GM23248 (cell line): ENCODE results near the gene ATP2C2. TPM values are rescaled to one million over a fixed set of nuclear protein-coding genes. Genes with fewer than 3 reads are reported as not detected.
A peak's percentile ranks its signal among the peaks of the same experiment; 100 is the strongest.

ENCODE experiments used
- DNase-seq: peaks from one replicate; pipeline ENCODE4 v3.0.0-alpha.2; 2015
- H2AFZ ChIP-seq: fragments of 200-600 bp; sonication (generic); 2 replicates; pipeline ENCODE4 v1.6.1; 2016; ENCODE audit warnings: antibody characterized with exemption
- H3F3A ChIP-seq: fragments of 200-600 bp; sonication (generic); 2 replicates; pipeline ENCODE4 v1.6.1; 2016; ENCODE audit warnings: mild to moderate bottlenecking, antibody characterized with exemption, mixed run types; ENCODE audit not compliant: insufficient read depth
- H3K27ac ChIP-seq: fragments of 200-600 bp; sonication (generic); 2 replicates; pipeline ENCODE4 v1.5.1; 2016; ENCODE audit warnings: mild to moderate bottlenecking
- H3K27me3 ChIP-seq: fragments of 200-600 bp; sonication (generic); replicated peaks from 2 replicates; pipeline ENCODE4 v1.6.1; 2016; ENCODE audit warnings: mild to moderate bottlenecking; ENCODE audit not compliant: insufficient read depth
- H3K36me3 ChIP-seq: fragments of 200-600 bp; sonication (generic); 2 replicates; pipeline ENCODE4 v1.6.1; 2016; ENCODE audit warnings: low read depth, mild to moderate bottlenecking
- H3K4me1 ChIP-seq: fragments of 200-600 bp; sonication (generic); 2 replicates; pipeline ENCODE4 v1.6.1; 2016; ENCODE audit warnings: mild to moderate bottlenecking; ENCODE audit not compliant: insufficient read depth
- H3K4me2 ChIP-seq: fragments of 200-600 bp; sonication (generic); one replicate; pipeline ENCODE4 v1.6.1; 2016; ENCODE audit warnings: mild to moderate bottlenecking; ENCODE audit not compliant: unreplicated experiment
- H3K4me3 ChIP-seq: fragments of 200-600 bp; sonication (generic); 2 replicates; pipeline ENCODE4 v1.5.1; 2016; ENCODE audit warnings: mild to moderate bottlenecking
- H3K79me2 ChIP-seq: fragments of 200-600 bp; sonication (generic); 2 replicates; pipeline ENCODE4 v1.6.1; 2016; ENCODE audit warnings: mild to moderate bottlenecking; ENCODE audit not compliant: insufficient read depth
- H3K9ac ChIP-seq: fragments of 200-600 bp; sonication (generic); 2 replicates; pipeline ENCODE4 v1.6.1; 2016; ENCODE audit warnings: mild to moderate bottlenecking
- H3K9me2 ChIP-seq: fragments of 200-600 bp; sonication (generic); 2 replicates; pipeline ENCODE4 v1.6.1; 2016; ENCODE audit warnings: mixed run types, mild to moderate bottlenecking, moderate library complexity; ENCODE audit not compliant: insufficient read depth
- H3K9me3 ChIP-seq: fragments of 200-600 bp; sonication (generic); one replicate; pipeline ENCODE4 v1.6.1; 2017; ENCODE audit warnings: low read depth
- H4K20me1 ChIP-seq: fragments of 200-600 bp; sonication (generic); 2 replicates; pipeline ENCODE4 v1.6.0; 2016; ENCODE audit not compliant: insufficient read depth
- EZH2 ChIP-seq: fragments of 200-600 bp; sonication (generic); IDR thresholded peaks from 2 replicates; pipeline ENCODE4 v1.6.1; 2018; ENCODE audit warnings: antibody characterized with exemption, mild to moderate bottlenecking; ENCODE audit not compliant: insufficient read depth, poor library complexity, severe bottlenecking
- EZH2phosphoT487 ChIP-seq: fragments of 200-600 bp; sonication (generic); IDR thresholded peaks from 2 replicates; pipeline ENCODE4 v1.6.1; 2018; ENCODE audit warnings: antibody characterized with exemption, moderate library complexity, mild to moderate bottlenecking, low read depth; ENCODE audit not compliant: insufficient read depth
- WGBS, 2 experiments: methylation state at CpG; one replicate each; pipeline ENCODE4 v1.1.6; 2015 to 2017; ENCODE audit warnings: low lambda C conversion rate in 2 of 2, low coverage in 1 of 2; ENCODE audit errors: missing lambda C conversion rate in 2 of 2; 5-methylcytosine and 5-hydroxymethylcytosine counted together
- in situ Hi-C: fragments of 300-500 bp; cut with MboI; formaldehyde crosslinking; loops from 2 replicates; pipeline ENCODE4 v1.15.0; 2020
- polyA plus RNA-seq: library from polyadenylated mRNA; unstranded; fragments of >200 nt; fragmentation: Nextera tagmentation; extraction: Ambion mirVana; gene quantifications from 2 replicates; pipeline ENCODE4 v1.2.1, GENCODE V29; 2016
- total RNA-seq: library from RNA; depleted of rRNA; stranded (reverse); fragments of >200 nt; shearing (Covaris generic); gene quantifications from 2 replicates; pipeline ENCODE4 v1.2.3, GENCODE V29; 2014

Gene ATP2C2
- total and polyA plus RNA-seq, 2 experiments from 2014 or later: 0.84 TPM; not detected in 1

DNA sequence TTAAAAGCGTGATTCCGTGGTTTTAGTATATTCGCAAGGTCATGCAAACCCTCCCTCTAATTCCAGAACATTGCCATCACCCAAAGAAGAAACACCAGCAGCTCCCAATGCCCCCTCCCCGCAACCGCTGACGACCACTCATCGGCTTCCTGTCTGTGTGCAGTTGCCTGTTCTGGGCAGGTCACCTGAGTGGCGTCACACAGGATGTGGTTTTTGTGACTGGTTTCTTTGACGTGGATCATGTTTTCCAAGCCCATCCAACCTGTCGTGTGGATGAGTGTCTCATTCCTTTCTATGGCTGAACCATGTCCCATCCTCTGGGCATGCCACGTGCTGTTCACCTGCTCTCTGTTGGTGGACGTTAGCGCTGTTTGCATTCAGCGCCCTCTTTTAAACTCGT, 8.2 kb upstream of the ATP2C2 start:
- Histone ChIP-seq H3K4me3 (no peak overlapping the region), H3K27me3 (no peaks in the 10 kb centered on the region; the same call in 1 of the 2 replicates), H3K4me2 (no peak overlapping the region), H3K9me3 (no peaks in the 10 kb centered on the region), H3K36me3 (no peaks in the 10 kb centered on the region), H3K9ac (no peak overlapping the region), H4K20me1 (no peaks in the 10 kb centered on the region; the same call in 1 of the 2 replicates), H3F3A (no peaks in the 10 kb centered on the region), H3K79me2 (no peaks in the 10 kb centered on the region), H3K4me1 (no peaks in the 10 kb centered on the region), H3K9me2 (no peaks in the 10 kb centered on the region), H2AFZ (no peak overlapping the region), H3K27ac (no peak overlapping the region)
- no peak for DNase-seq
- TF ChIP-seq EZH2phosphoT487: no peak
- no peak for TF ChIP-seq EZH2
- in situ Hi-C loops: no loop called here
- 78 to 83% methylated on average over 15 of the region's 15 CpGs for WGBS, 2 experiments

- no peak overlapping the region for H3K9ac ChIP-seq
- H3K79me2 ChIP-seq: no peaks in the 10 kb centered on the region
- H2AFZ ChIP-seq: no peak overlapping the region
- no peaks in the 10 kb centered on the region for H3K36me3 ChIP-seq
- in situ Hi-C loops: no loop called here
- H3K4me2 ChIP-seq: no peak overlapping the region
- no peak for DNase-seq
- H4K20me1 ChIP-seq: no peaks in the 10 kb centered on the region; the same call in 1 of the 2 replicates
- H3K4me3 ChIP-seq: no peak overlapping the region
- no peaks in the 10 kb centered on the region; the same call in 1 of the 2 replicates for H3K27me3 ChIP-seq
- no peaks in the 10 kb centered on the region for H3K4me1 ChIP-seq
- no peaks in the 10 kb centered on the region for H3F3A ChIP-seq
- H3K9me3 ChIP-seq: no peaks in the 10 kb centered on the region
- no peaks in the 10 kb centered on the region for H3K9me2 ChIP-seq
- 87 to 88% methylated on average over 4 of the region's 4 CpGs for WGBS, 2 experiments
- TF ChIP-seq EZH2 (no peak), EZH2phosphoT487 (no peak)
- no peak overlapping the region for H3K27ac ChIP-seq
Measured at GRCh38 chr16:84360748-84361147, 7.6 kb upstream of the ATP2C2 start.

DNA sequence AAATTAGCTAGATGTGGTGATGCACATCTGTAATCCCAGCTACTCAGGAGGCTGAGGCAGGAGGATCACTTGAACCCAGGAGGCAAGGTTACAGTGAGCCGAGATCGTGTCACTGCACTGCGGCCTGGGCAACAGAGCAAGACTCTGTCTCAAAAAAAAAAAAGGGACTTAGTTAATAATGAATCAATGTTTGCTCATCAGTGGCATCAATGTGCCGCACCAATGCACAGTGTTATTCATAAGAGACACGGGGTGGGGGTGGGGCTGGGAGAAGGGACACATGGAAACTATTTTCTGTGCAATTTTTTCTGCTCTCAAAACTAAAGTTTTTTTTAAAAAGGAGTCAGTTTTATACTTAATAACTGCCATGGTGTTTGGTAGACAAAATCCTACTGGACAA, 6.8 kb upstream of the ATP2C2 start:
- H3K9me2 ChIP-seq: no peaks in the 10 kb centered on the region
- no peak overlapping the region for H3K9ac ChIP-seq
- no peaks in the 10 kb centered on the region for H3F3A ChIP-seq
- TF ChIP-seq EZH2 (no peak), EZH2phosphoT487 (no peak)
- H3K4me1 ChIP-seq: no peaks in the 10 kb centered on the region
- WGBS, 2 experiments: 62 to 70% methylated on average over 5 of the region's 5 CpGs
- no peaks in the 10 kb centered on the region for H3K36me3 ChIP-seq
- H3K4me2 ChIP-seq: no peak overlapping the region
- no peaks in the 10 kb centered on the region for H3K79me2 ChIP-seq
- H4K20me1 ChIP-seq: no peaks in the 10 kb centered on the region; the same call in 1 of the 2 replicates
- H3K4me3 ChIP-seq: no peak overlapping the region
- peaks cover 8% of the 10 kb centered on the region for H3K27me3 ChIP-seq
- peak; percentile 10 for DNase-seq
- in situ Hi-C loops: no loop called here
- no peaks in the 10 kb centered on the region for H3K9me3 ChIP-seq
- no peak overlapping the region for H3K27ac ChIP-seq
- H2AFZ ChIP-seq: no peak overlapping the region

GRCh38 chr16:84362471-84362941, 5.8 kb upstream of the ATP2C2 start:
- H3K27ac ChIP-seq: no peak overlapping the region
- no peaks in the 10 kb centered on the region for H3K36me3 ChIP-seq
- TF ChIP-seq EZH2phosphoT487: no peak
- TF ChIP-seq EZH2: no peak
- in situ Hi-C loops: no loop called here
- H4K20me1 ChIP-seq: no peaks in the 10 kb centered on the region; the same call in 1 of the 2 replicates
- DNase-seq: no peak
- H2AFZ ChIP-seq: no peak overlapping the region
- no peaks in the 10 kb centered on the region for H3K79me2 ChIP-seq
- H3K9ac ChIP-seq: no peak overlapping the region
- no peaks in the 10 kb centered on the region for H3K9me3 ChIP-seq
- peaks cover 17% of the 10 kb centered on the region for H3K27me3 ChIP-seq
- no peaks in the 10 kb centered on the region for H3K4me1 ChIP-seq
- H3K4me3 ChIP-seq: no peak overlapping the region
- 67 to 68% methylated on average over 13 of the region's 13 CpGs for WGBS, 2 experiments
- no peaks in the 10 kb centered on the region for H3K9me2 ChIP-seq
- H3K4me2 ChIP-seq: no peak overlapping the region
- no peaks in the 10 kb centered on the region for H3F3A ChIP-seq
